A673 (cell line): ENCODE data around the gene ELFN2.

ENCODE experiments used
- CTCF ChIP-seq: fragments of 300-800, 200-600 bp; sonication (generic); conservative IDR thresholded peaks from 2 replicates; pipeline ENCODE4 v1.5.1; 2017; ENCODE audit warnings: low read depth, mild to moderate bottlenecking, antibody characterized with exemption, low read length, moderate library complexity, mixed read lengths
- EZH2 ChIP-seq: fragments of 200-600 bp; sonication (generic); IDR thresholded peaks from 2 replicates; pipeline ENCODE4 v1.6.1; 2017; ENCODE audit warnings: borderline replicate concordance, low read depth, mild to moderate bottlenecking, mixed read lengths, antibody characterized with exemption, low read length; ENCODE audit not compliant: poor library complexity, severe bottlenecking

- TF ChIP-seq CTCF (no peak), EZH2 (no peak)
Measured at GRCh38 chr22:37340331-37341262, 86.7 kb downstream of the ELFN2 start.
